Measurements from ENCODE around the gene HOXA10. TPM values are rescaled to one million over a fixed set of nuclear protein-coding genes. Genes with fewer than 3 reads are reported as not detected.
A peak's percentile ranks its signal among the peaks of the same experiment; 100 is the strongest.

The HOXA10 gene
- total RNA-seq, 1 experiment from 2014 or later, result 3.9 TPM

GRCh38 chr7:27198138-27198841 is 24.2 kb upstream of the HOXA10 start:
- no peak for DNase-seq (ENCODE audit: unreplicated experiment)
- POLR2A ChIA-PET, result interaction anchor here (0.7 kb wide), 1 partner anchor 826 kb away, joined by 3 read pairs; no protein-coding TSS in a partner anchor
- intact Hi-C loops (cut with micrococcal nuclease), result loop anchor here (5.0 to 10.0 kb wide), 2 partner anchors 879 to 1727 kb away; no protein-coding TSS in a partner anchor
- no peaks in the 10 kb centered on the region for H3K9me3 Mint-ChIP-seq (ENCODE audit: unreplicated experiment)
- H3K36me3 Mint-ChIP-seq (ENCODE audit: insufficient read depth, unreplicated experiment), result no peaks in the 10 kb centered on the region
- no peak for TF ChIP-seq CTCF (IDR thresholded peaks at IDR 0.05; ENCODE audit: unreplicated experiment)
- H3K27ac Mint-ChIP-seq (ENCODE audit: low read depth, unreplicated experiment), result no peak overlapping the region
- peaks cover 75% of the 10 kb centered on the region for H3K27me3 Mint-ChIP-seq (ENCODE audit: insufficient read depth, unreplicated experiment)
- CTCF ChIA-PET, result interaction anchor here (0.5 to 1.4 kb wide), 10 partner anchors 10 to 1266 kb away, joined by 3 to 4 read pairs (median 4); no protein-coding TSS in a partner anchor
- no TSS peak for BruUV-seq (replicated peaks)
- H3K4me3 Mint-ChIP-seq (ENCODE audit: unreplicated experiment), result peak overlapping the region; percentile 62
- H3K4me1 Mint-ChIP-seq (ENCODE audit: insufficient read depth, unreplicated experiment), result no peaks in the 10 kb centered on the region

- Mint-ChIP-seq H3K27ac (ENCODE audit: low read depth, unreplicated experiment) (no peak overlapping the region), H3K36me3 (ENCODE audit: insufficient read depth, unreplicated experiment) (no peaks in the 10 kb centered on the region), H3K27me3 (ENCODE audit: insufficient read depth, unreplicated experiment) (peaks cover 66% of the 10 kb centered on the region), H3K9me3 (ENCODE audit: unreplicated experiment) (no peaks in the 10 kb centered on the region), H3K4me3 (ENCODE audit: unreplicated experiment) (no peak overlapping the region), H3K4me1 (ENCODE audit: insufficient read depth, unreplicated experiment) (no peaks in the 10 kb centered on the region)
- CTCF ChIA-PET, result interaction anchor here (0.7 to 1.4 kb wide), 2 partner anchors 11 to 89 kb away, joined by 3 to 4 read pairs; no protein-coding TSS in a partner anchor
- no peak for TF ChIP-seq CTCF (IDR thresholded peaks at IDR 0.05; ENCODE audit: unreplicated experiment)
- POLR2A ChIA-PET, result no interaction called here
- intact Hi-C loops (cut with micrococcal nuclease), result loop anchor here (5.0 to 10.0 kb wide), 2 partner anchors 880 to 1727 kb away; no protein-coding TSS in a partner anchor
- DNase-seq (ENCODE audit: unreplicated experiment), result no peak
- BruUV-seq (replicated peaks), result no TSS peak
These were observed 23.3 kb upstream of the HOXA10 start for GRCh38 chr7:27197137-27198042.

GRCh38 chr7:27196287-27196767 is 22.2 kb upstream of the HOXA10 start:
- H3K36me3 Mint-ChIP-seq (ENCODE audit: insufficient read depth, unreplicated experiment), result no peaks in the 10 kb centered on the region
- peak; percentile 83 for TF ChIP-seq CTCF (IDR thresholded peaks at IDR 0.05; ENCODE audit: unreplicated experiment)
- no peak overlapping the region for H3K27ac Mint-ChIP-seq (ENCODE audit: low read depth, unreplicated experiment)
- peaks cover 55% of the 10 kb centered on the region for H3K27me3 Mint-ChIP-seq (ENCODE audit: insufficient read depth, unreplicated experiment)
- intact Hi-C loops (cut with micrococcal nuclease), result loop anchor here (1.0 to 10.0 kb wide), 7 partner anchors 380 to 1728 kb away; no protein-coding TSS in a partner anchor
- peak; percentile 74 for DNase-seq (ENCODE audit: unreplicated experiment)
- no TSS peak for BruUV-seq (replicated peaks)
- no peak overlapping the region for H3K4me3 Mint-ChIP-seq (ENCODE audit: unreplicated experiment)
- ChIA-PET CTCF (interaction anchor here (0.6 to 2.8 kb wide), 42 partner anchors 9 to 1187 kb away, joined by 3 to 39 read pairs (median 4); partner anchors contain the start of gene HOXA11), POLR2A (interaction anchor here (0.7 to 1.7 kb wide), 4 partner anchors 545 to 898 kb away, joined by 3 to 6 read pairs (median 4); no protein-coding TSS in a partner anchor)
- no peaks in the 10 kb centered on the region for H3K4me1 Mint-ChIP-seq (ENCODE audit: insufficient read depth, unreplicated experiment)
- H3K9me3 Mint-ChIP-seq (ENCODE audit: unreplicated experiment), result no peaks in the 10 kb centered on the region
